MM.1S (cell line): ENCODE measurements around the gene PLCB4.

Source experiments
- DNase-seq: peaks from one replicate; pipeline ENCODE4 v3.0.0-alpha.2; 2015
- H2AFZ ChIP-seq: fragments of 300-600 bp; sonication (generic); 2 replicates; pipeline ENCODE4 v1.6.0; 2016; ENCODE audit warnings: antibody characterized with exemption, low read length
- H3F3A ChIP-seq: fragments of 300-600 bp; sonication (generic); 2 replicates; pipeline ENCODE4 v1.6.1; 2016; ENCODE audit warnings: mild to moderate bottlenecking, antibody characterized with exemption, low read length, moderate library complexity, mixed read lengths; ENCODE audit not compliant: insufficient read depth
- H3K27ac ChIP-seq: fragments of 300-600 bp; sonication (generic); 2 replicates; pipeline ENCODE4 v1.5.1; 2016; ENCODE audit warnings: mild to moderate bottlenecking, low read length
- H3K27me3 ChIP-seq: fragments of 300-600 bp; sonication (generic); replicated peaks from 2 replicates; pipeline ENCODE4 v1.6.0; 2016; ENCODE audit warnings: low read length; ENCODE audit not compliant: insufficient read depth
- H3K36me3 ChIP-seq: fragments of 300-600 bp; sonication (generic); replicated peaks from 2 replicates; pipeline ENCODE4 v1.6.1; 2016; ENCODE audit warnings: mild to moderate bottlenecking, low read length, mixed read lengths; ENCODE audit not compliant: insufficient read depth
- H3K4me1 ChIP-seq: fragments of 300-600 bp; sonication (generic); 2 replicates; pipeline ENCODE4 v1.6.1; 2016; ENCODE audit warnings: low read length, mixed read lengths
- H3K4me2 ChIP-seq: fragments of 300-600 bp; sonication (generic); 2 replicates; pipeline ENCODE4 v1.6.0; 2016; ENCODE audit warnings: low read depth, low read length
- H3K4me3 ChIP-seq: fragments of 300-600 bp; sonication (generic); 2 replicates; pipeline ENCODE4 v1.5.1; 2016; ENCODE audit warnings: low read length, mixed read lengths
- H3K79me2 ChIP-seq: fragments of 300-600 bp; sonication (generic); 2 replicates; pipeline ENCODE4 v1.6.1; 2016; ENCODE audit warnings: mixed run types, low read length, mixed read lengths
- H3K9ac ChIP-seq: fragments of 300-600 bp; sonication (generic); 2 replicates; pipeline ENCODE4 v1.6.1; 2016; ENCODE audit warnings: low read length, mixed read lengths
- H3K9me2 ChIP-seq: fragments of 300-600 bp; sonication (generic); replicated peaks from 2 replicates; pipeline ENCODE4 v1.6.1; 2016; ENCODE audit warnings: mild to moderate bottlenecking, low read length, mixed read lengths; ENCODE audit not compliant: insufficient read depth
- H3K9me3 ChIP-seq: fragments of 300-600 bp; sonication (generic); replicated peaks from 2 replicates; pipeline ENCODE4 v1.6.1; 2016; ENCODE audit warnings: mild to moderate bottlenecking, low read length, mixed read lengths; ENCODE audit not compliant: insufficient read depth
- H4K20me1 ChIP-seq: fragments of 300-600 bp; sonication (generic); 2 replicates; pipeline ENCODE4 v1.6.1; 2016; ENCODE audit warnings: mild to moderate bottlenecking, low read length, moderate library complexity, mixed read lengths; ENCODE audit not compliant: insufficient read depth
- CTCF ChIP-seq: fragments of 300-600 bp; sonication (generic); IDR thresholded peaks from 2 replicates; pipeline ENCODE4 v1.5.1; 2016; ENCODE audit warnings: antibody characterized with exemption, low read length, mixed read lengths
- EZH2 ChIP-seq: fragments of 300-600 bp; sonication (generic); optimal IDR thresholded peaks from 2 replicates; pipeline ENCODE3; 2017; ENCODE audit warnings: low read depth, mild to moderate bottlenecking, antibody characterized with exemption, low read length, mixed read lengths
- EZH2phosphoT487 ChIP-seq: fragments of 300-600 bp; sonication (generic); IDR thresholded peaks from 2 replicates; pipeline ENCODE4 v1.6.1; 2018; ENCODE audit warnings: antibody characterized with exemption, low read length

Gene PLCB4

GRCh38 chr20:9342651-9343050, 273.8 kb downstream of the PLCB4 start:
- H3F3A ChIP-seq: no peaks in the 10 kb centered on the region
- no peak for DNase-seq
- H3K9me3 ChIP-seq: no peaks in the 10 kb centered on the region
- H3K4me2 ChIP-seq: no peak overlapping the region
- TF ChIP-seq CTCF (no peak), EZH2phosphoT487 (no peak), EZH2 (no peak)
- H4K20me1 ChIP-seq: no peaks in the 10 kb centered on the region
- no peak overlapping the region for H2AFZ ChIP-seq
- no peaks in the 10 kb centered on the region for H3K9me2 ChIP-seq
- H3K79me2 ChIP-seq: no peaks in the 10 kb centered on the region
- no peak overlapping the region for H3K9ac ChIP-seq
- no peaks in the 10 kb centered on the region for H3K36me3 ChIP-seq
- no peaks in the 10 kb centered on the region for H3K4me1 ChIP-seq
- no peaks in the 10 kb centered on the region for H3K27me3 ChIP-seq
- no peak overlapping the region for H3K27ac ChIP-seq
- H3K4me3 ChIP-seq: no peak overlapping the region

GRCh38 chr20:9344083-9344920, 275.4 kb downstream of the PLCB4 start:
- Histone ChIP-seq H3K4me2 (no peak overlapping the region), H3K4me3 (no peak overlapping the region), H3K27me3 (no peaks in the 10 kb centered on the region), H4K20me1 (no peaks in the 10 kb centered on the region), H3F3A (no peaks in the 10 kb centered on the region), H3K4me1 (no peaks in the 10 kb centered on the region), H3K79me2 (no peaks in the 10 kb centered on the region), H3K9me3 (no peaks in the 10 kb centered on the region), H3K36me3 (no peaks in the 10 kb centered on the region), H3K9ac (no peak overlapping the region), H2AFZ (no peak overlapping the region), H3K9me2 (no peaks in the 10 kb centered on the region), H3K27ac (no peak overlapping the region)
- DNase-seq: peak; percentile 3
- TF ChIP-seq CTCF (no peak), EZH2phosphoT487 (no peak), EZH2 (no peak)

GRCh38 chr20:9348316-9348715, 279.4 kb downstream of the PLCB4 start:
- H3K9me3 ChIP-seq: no peaks in the 10 kb centered on the region
- peaks cover 7% of the 10 kb centered on the region; the same call in 1 of the 2 replicates for H3K4me1 ChIP-seq
- H3K27ac ChIP-seq: no peak overlapping the region
- no peak for DNase-seq
- no peak overlapping the region for H3K4me3 ChIP-seq
- H3F3A ChIP-seq: no peaks in the 10 kb centered on the region
- TF ChIP-seq EZH2phosphoT487 (no peak), CTCF (no peak), EZH2 (no peak)
- no peaks in the 10 kb centered on the region for H3K36me3 ChIP-seq
- no peaks in the 10 kb centered on the region for H3K9me2 ChIP-seq
- no peak overlapping the region for H3K9ac ChIP-seq
- H2AFZ ChIP-seq: no peak overlapping the region
- no peaks in the 10 kb centered on the region for H3K27me3 ChIP-seq
- H3K4me2 ChIP-seq: no peak overlapping the region
- no peaks in the 10 kb centered on the region for H4K20me1 ChIP-seq
- H3K79me2 ChIP-seq: no peaks in the 10 kb centered on the region
